A549 (cell line): ENCODE measurements around the gene REM1.

ENCODE experiments used
- HDAC2 ChIP-seq: fragments of 200-600 bp; sonication (generic); IDR thresholded peaks from 2 replicates; pipeline ENCODE4 v1.6.1; 2016
- MAFK ChIP-seq: fragments of 450-650 bp; IDR thresholded peaks from 2 replicates; pipeline ENCODE4 v1.6.1; 2014; ENCODE audit not compliant: partially characterized antibody
- POLR2AphosphoS2 ChIP-seq: conservative IDR thresholded peaks from 2 replicates; pipeline ENCODE4 v1.6.1; 2012; ENCODE audit warnings: low read length, improper control_type of control experiment, inconsistent platforms
- TF ChIP-seq, protein P1 (sequence below): fragments of >200 bp; sonication (Bioruptor Twin); formaldehyde crosslinking; IDR thresholded peaks from 3 replicates; pipeline ENCODE4 v1.5.1; 2016

- TF ChIP-seq, protein P1, sequence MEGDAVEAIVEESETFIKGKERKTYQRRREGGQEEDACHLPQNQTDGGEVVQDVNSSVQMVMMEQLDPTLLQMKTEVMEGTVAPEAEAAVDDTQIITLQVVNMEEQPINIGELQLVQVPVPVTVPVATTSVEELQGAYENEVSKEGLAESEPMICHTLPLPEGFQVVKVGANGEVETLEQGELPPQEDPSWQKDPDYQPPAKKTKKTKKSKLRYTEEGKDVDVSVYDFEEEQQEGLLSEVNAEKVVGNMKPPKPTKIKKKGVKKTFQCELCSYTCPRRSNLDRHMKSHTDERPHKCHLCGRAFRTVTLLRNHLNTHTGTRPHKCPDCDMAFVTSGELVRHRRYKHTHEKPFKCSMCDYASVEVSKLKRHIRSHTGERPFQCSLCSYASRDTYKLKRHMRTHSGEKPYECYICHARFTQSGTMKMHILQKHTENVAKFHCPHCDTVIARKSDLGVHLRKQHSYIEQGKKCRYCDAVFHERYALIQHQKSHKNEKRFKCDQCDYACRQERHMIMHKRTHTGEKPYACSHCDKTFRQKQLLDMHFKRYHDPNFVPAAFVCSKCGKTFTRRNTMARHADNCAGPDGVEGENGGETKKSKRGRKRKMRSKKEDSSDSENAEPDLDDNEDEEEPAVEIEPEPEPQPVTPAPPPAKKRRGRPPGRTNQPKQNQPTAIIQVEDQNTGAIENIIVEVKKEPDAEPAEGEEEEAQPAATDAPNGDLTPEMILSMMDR, result no peak
- TF ChIP-seq POLR2AphosphoS2, result no peak
- no peak for TF ChIP-seq HDAC2
- TF ChIP-seq MAFK, result no peak
Observed at GRCh38 chr20:31475472-31476293, 595 bp downstream of the REM1 start.
